Ovary (tissue), 9 donors: ENCODE measurements around the gene NDOR1. TPM values are rescaled to one million over a fixed set of nuclear protein-coding genes. Genes with fewer than 3 reads are reported as not detected.

Experiments
- DNase-seq, 5 donors: peaks; one replicate each; pipeline ENCODE4 v3.0.0-alpha.2; 2019 to 2020
- H3K27ac ChIP-seq, 2 donors: fragments of 200-600 bp; one replicate each; pipeline versions ENCODE4 v1.5.1 to v1.8.0; 2019 to 2022
- H3K27me3 ChIP-seq: fragments of 200-600 bp; one replicate; pipeline ENCODE4 v1.8.0; 2022
- H3K36me3 ChIP-seq: fragments of 200-600 bp; sonication (generic); one replicate; pipeline ENCODE4 v1.5.1; 2019
- H3K4me1 ChIP-seq: one replicate; pipeline ENCODE4 v1.8.1; 2013; ENCODE audit warnings: mild to moderate bottlenecking, moderate library complexity; ENCODE audit not compliant: insufficient read depth
- H3K4me3 ChIP-seq: fragments of 200-600 bp; sonication (generic); one replicate; pipeline ENCODE4 v1.5.1; 2017
- H3K9me3 ChIP-seq, 2 donors: fragments of 200-600 bp in 1 of 2; sonication (generic) in 1 of 2; one replicate each; pipeline versions ENCODE4 v1.5.1 to v1.8.1; 2013 to 2019; ENCODE audit warnings: mild to moderate bottlenecking in 1 of 2, moderate library complexity in 1 of 2
- CTCF ChIP-seq, 3 donors: fragments of 450-650 bp in 2 of 3; fragments of 200-600 bp in 1 of 3; IDR thresholded peaks; one replicate each; pipeline versions ENCODE4 v1.5.1 to v1.8.0; 2016 to 2022; ENCODE audit warnings: antibody characterized with exemption in 3 of 3, mild to moderate bottlenecking in 1 of 3
- EP300 ChIP-seq: sonication (generic); formaldehyde crosslinking; IDR thresholded peaks from one replicate; pipeline ENCODE4 v1.6.1; 2017; ENCODE audit warnings: antibody characterized with exemption
- POLR2A ChIP-seq: fragments of 450-650 bp; IDR thresholded peaks from one replicate; pipeline ENCODE4 v1.6.1; 2017; ENCODE audit warnings: antibody characterized with exemption, mild to moderate bottlenecking, moderate library complexity
- WGBS, 3 donors: extraction: QIAGEN DNeasy Blood & Tissue Kit in 1 of 3; methylation state at CpG; one replicate each; pipeline versions ENCODE4 v1.1.5 to v1.1.7; 2013 to 2017; 5-methylcytosine and 5-hydroxymethylcytosine counted together
- intact Hi-C, 4 donors: fragments of 100-400 bp; cut with DNase I; formaldehyde crosslinking; loops; one replicate each; pipeline versions ENCODE4 v1.11.0 to v1.15.1; 2022 to 2023
- polyA plus RNA-seq, 2 donors: library from polyadenylated mRNA; stranded (reverse); fragments of 200-250 nt in 1 of 2; fragments of 350-450 nt in 1 of 2; fragmentation: Illumina TruSeq in 1 of 2; extraction: RNeasy Lipid Tissue Mini Kit (QIAGEN cat#74804) in 1 of 2; gene quantifications; one replicate each; pipeline ENCODE4 v1.2.3, GENCODE V29; 2013 to 2014
- total RNA-seq, 7 donors: library from RNA; depleted of rRNA in 2 of 7; stranded (reverse); fragments of >200 nt in 2 of 7; fragmentation: NEBNext Ultra II Directional in 3 of 7; extraction: Animal tissue kit (Norgen Biotek cat#: 25700) in 3 of 7; gene quantifications; one replicate each; pipeline versions ENCODE4 v1.1.0 to v1.2.4, GENCODE V29; 2016 to 2023
- donor health status: DM: no; HTN: no; CAD: no; lungs with moderate emphysema.
- donor health status: DM: no; HTN: no; CAD: no.
- donor health status: Bipolar disorder and iron deficiency.
- donor health status: DM: yes; HTN: yes; CAD: no.
- donor health status: DM: no; HTN: no; CAD: no.
- donor health status: DM: yes; HTN: yes; CAD: no.

The NDOR1 gene
- total and polyA plus RNA-seq, 9 donors = 1.1 to 15.2 (median 9.0) TPM

GRCh38 chr9:137215196-137215986, 9.9 kb downstream of the NDOR1 start:
- TF ChIP-seq POLR2A (no peak), CTCF (IDR thresholded peaks at IDR 0.05) (no peak), EP300 (no peak)
- no peak for DNase-seq
- H3K9me3 ChIP-seq = no peaks in the 10 kb centered on the region
- H3K27ac ChIP-seq = no peak overlapping the region
- intact Hi-C loops = no loop called here
- WGBS, 3 donors = 89 to 91% (median 90%) methylated on average over 21 to 22 of the region's 22 CpGs
- H3K4me3 ChIP-seq = no peak overlapping the region
- no peaks in the 10 kb centered on the region for H3K36me3 ChIP-seq
- peaks cover 5% of the 10 kb centered on the region for H3K4me1 ChIP-seq
- no peaks in the 10 kb centered on the region for H3K27me3 ChIP-seq

GRCh38 chr9:137216188-137216965, 10.9 kb downstream of the NDOR1 start:
- 84 to 90% (median 87%) methylated on average over 29 to 30 of the region's 30 CpGs for WGBS, 3 donors
- no peak for DNase-seq
- intact Hi-C loops = no loop called here
- Histone ChIP-seq H3K36me3 (no peaks in the 10 kb centered on the region), H3K27ac (no peak overlapping the region), H3K4me1 (peaks cover 5% of the 10 kb centered on the region), H3K4me3 (no peak overlapping the region), H3K27me3 (no peaks in the 10 kb centered on the region), H3K9me3 (no peaks in the 10 kb centered on the region)
- TF ChIP-seq CTCF (IDR thresholded peaks at IDR 0.05) (no peak), POLR2A (no peak), EP300 (no peak)

GRCh38 chr9:137217276-137218211, 12.0 kb downstream of the NDOR1 start:
- intact Hi-C loops = no loop called here
- Histone ChIP-seq H3K27me3 (no peaks in the 10 kb centered on the region), H3K4me3 (peak overlapping the region; percentile 14), H3K4me1 (peaks cover 6% of the 10 kb centered on the region), H3K27ac (no peak overlapping the region), H3K36me3 (no peaks in the 10 kb centered on the region), H3K9me3 (no peaks in the 10 kb centered on the region)
- TF ChIP-seq EP300 (no peak), POLR2A (no peak), CTCF (IDR thresholded peaks at IDR 0.05) (no peak)
- DNase-seq = peak in 3 of 5 donors; percentile 51 to 72 (median 59)
- WGBS, 3 donors = 40 to 66% (median 46%) methylated on average over 16 to 36 of the region's 36 CpGs

- DNase-seq = no peak
- Histone ChIP-seq H3K9me3 (no peaks in the 10 kb centered on the region), H3K27me3 (no peaks in the 10 kb centered on the region), H3K36me3 (no peaks in the 10 kb centered on the region), H3K4me3 (no peak overlapping the region), H3K27ac (no peak overlapping the region), H3K4me1 (peaks cover 11% of the 10 kb centered on the region)
- WGBS, 3 donors = 81 to 92% (median 90%) methylated on average over 20 to 30 of the region's 30 CpGs
- intact Hi-C loops = no loop called here
- TF ChIP-seq CTCF (IDR thresholded peaks at IDR 0.05) (no peak), EP300 (no peak), POLR2A (no peak)
Measured at GRCh38 chr9:137218212-137218753, 12.8 kb downstream of the NDOR1 start.
